Choroid plexus epithelial cell (primary cell): ENCODE measurements around the gene ARMS2.

Experiments
- DNase-seq: peaks from one replicate; pipeline ENCODE4 v3.0.0-alpha.2; 2010; ENCODE audit warnings: low read depth
- H3K4me3 ChIP-seq: 2 replicates; pipeline ENCODE4 v1.5.1; 2011; ENCODE audit warnings: low read depth, mild to moderate bottlenecking, control low read depth, low read length, moderate library complexity
- CTCF ChIP-seq: conservative IDR thresholded peaks from 2 replicates; pipeline ENCODE4 v1.5.1; 2011; ENCODE audit warnings: low read depth, mild to moderate bottlenecking, control low read depth, inconsistent platforms, low read length, moderate library complexity

The ARMS2 gene

GRCh38 chr10:122460891-122461293 lies 6.4 kb downstream of the ARMS2 start:
- no peak for TF ChIP-seq CTCF
- DNase-seq: peak; percentile 29
- peak overlapping the region; percentile 69 for H3K4me3 ChIP-seq

GRCh38 chr10:122461367-122461728 lies 6.9 kb downstream of the ARMS2 start, which contains the start of gene HTRA1:
Gene HTRA1, plus strand, starts transcription at chr10:122461553. Its CDS starts 100 bp downstream, at chr10:122461653.
- peak; percentile 32 for DNase-seq
- no peak for TF ChIP-seq CTCF
- peak within 1 kb of the TSS; percentile 69 for H3K4me3 ChIP-seq

GRCh38 chr10:122461729-122462532 lies 7.5 kb downstream of the ARMS2 start:
- TF ChIP-seq CTCF: no peak
- DNase-seq: peak; percentile 32
- H3K4me3 ChIP-seq: peak overlapping the region; percentile 69

GRCh38 chr10:122462533-122463465 lies 8.3 kb downstream of the ARMS2 start:
- no peak for TF ChIP-seq CTCF
- peak; percentile 49 for DNase-seq
- peak overlapping the region; percentile 69 for H3K4me3 ChIP-seq

- TF ChIP-seq CTCF: no peak
- H3K4me3 ChIP-seq: peak overlapping the region; percentile 69
These were observed 9.2 kb downstream of the ARMS2 start for GRCh38 chr10:122463466-122464249.

GRCh38 chr10:122464250-122464510 lies 9.7 kb downstream of the ARMS2 start:
- peak overlapping the region; percentile 4 for H3K4me3 ChIP-seq

More at GRCh38 chr10:122463466-122464249, 9.2 kb downstream of the ARMS2 start:
- DNase-seq: no peak

More at GRCh38 chr10:122464250-122464510, 9.7 kb downstream of the ARMS2 start:
- DNase-seq: no peak
- TF ChIP-seq CTCF: no peak
